K562 treated with DMSO at 1 percent for 12 hours (cell line): ENCODE measurements around the gene GUCY1B1. TPM values are rescaled to one million over a fixed set of nuclear protein-coding genes. Genes with fewer than 3 reads are reported as not detected.

ENCODE experiments used
- total RNA-seq: library from RNA; unstranded; fragments of 300-600 nt; gene quantifications from 2 replicates; pipeline ENCODE4 v1.2.3, GENCODE V29; 2022; ENCODE audit not compliant: insufficient read depth

GUCY1B1 gene
- total RNA-seq: not detected in 2 replicates

DNA sequence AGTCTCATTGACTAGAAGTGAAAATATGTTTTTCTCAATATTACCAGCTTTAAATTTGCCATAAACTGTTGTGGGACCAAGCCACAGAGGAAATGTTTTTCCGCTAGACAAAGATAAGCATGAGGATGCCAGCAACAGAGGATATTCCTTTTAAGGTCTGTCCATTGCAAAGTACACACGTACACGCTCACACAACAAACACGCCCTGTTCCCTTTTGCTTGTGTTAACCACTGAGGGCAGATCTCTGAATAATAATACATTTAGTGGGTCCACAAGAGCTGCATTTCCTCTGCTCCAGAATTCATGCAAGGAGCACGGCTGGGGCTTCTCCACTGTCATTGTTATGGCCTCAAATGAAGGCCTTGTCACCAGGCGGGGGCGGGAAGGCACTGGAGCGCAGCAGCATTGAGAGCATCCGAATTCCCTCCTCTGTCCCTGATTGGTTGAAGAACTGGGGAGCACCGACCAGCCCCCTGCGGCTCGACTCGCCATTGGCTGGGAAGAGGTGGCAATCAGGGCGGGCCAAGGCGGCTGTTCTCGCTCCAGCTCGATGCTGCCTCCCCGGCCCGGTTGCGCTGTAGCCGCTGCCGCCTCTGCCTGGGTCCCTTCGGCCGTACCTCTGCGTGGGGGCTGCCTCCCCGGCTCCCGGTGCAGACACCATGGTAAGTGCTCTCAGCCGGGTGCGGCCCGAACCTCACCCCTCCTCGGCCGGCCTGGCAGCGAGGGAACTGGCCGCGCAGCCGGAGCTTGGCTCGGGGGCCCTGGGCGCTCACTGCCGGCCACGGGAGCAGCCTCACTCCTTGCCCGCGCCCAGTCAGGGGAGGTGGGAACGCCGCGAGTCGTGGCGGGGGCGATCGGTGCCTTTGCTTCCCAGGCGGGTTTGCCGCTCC, at the start of gene GUCY1B1:
Gene GUCY1B1 (plus strand): TSS at position 541 of the 891 bp plus-strand sequence. CDS start 120 bp downstream, at position 661.

Other genes with a start within 250 kb of the GUCY1B1 start
- not detected in 2 replicates for gene GUCY1A1, start 92.2 kb upstream of the GUCY1B1 start, total RNA-seq
- not detected in 2 replicates for gene ASIC5, start 107.3 kb downstream of the GUCY1B1 start, total RNA-seq
- 0.51 and 0.83 TPM in 2 replicates for gene TDO2, start 144.7 kb downstream of the GUCY1B1 start, total RNA-seq
- gene CTSO, start 194.8 kb downstream of the GUCY1B1 start, total RNA-seq: 0.80 TPM in 1 of 2 replicates, not detected in the other